Vagina (tissue), 2 donors: ENCODE results near the gene CNFN. TPM values are rescaled to one million over a fixed set of nuclear protein-coding genes. Genes with fewer than 3 reads are reported as not detected.

Experiments
- DNase-seq, 2 donors: peaks; one replicate each; pipeline ENCODE4 v3.0.0-alpha.2; 2017; ENCODE audit errors: extremely low spot score in 2 of 2
- H3K27ac ChIP-seq: fragments of 200-600 bp; sonication (generic); one replicate; pipeline ENCODE4 v1.5.1; 2019
- H3K27me3 ChIP-seq: fragments of 200-600 bp; sonication (generic); one replicate; pipeline ENCODE4 v1.5.1; 2019
- H3K36me3 ChIP-seq, 2 donors: fragments of 200-600 bp; sonication (generic); one replicate each; pipeline ENCODE4 v1.5.1; 2017 to 2019
- H3K4me1 ChIP-seq: fragments of 200-600 bp; sonication (generic); one replicate; pipeline ENCODE4 v1.5.1; 2019
- H3K4me3 ChIP-seq, 2 donors: fragments of 200-600 bp; sonication (generic); 1 replicate in 1 of 2; 2 replicates in 1 of 2; pipeline ENCODE4 v1.5.1; 2016 to 2019
- H3K9me3 ChIP-seq: fragments of 200-600 bp; sonication (generic); one replicate; pipeline ENCODE4 v1.5.1; 2019
- CTCF ChIP-seq, 3 experiments: fragments of 450-650 bp in 2 of 3; fragments of 200-600 bp in 1 of 3; sonication (generic) in 1 of 3; IDR thresholded peaks; one replicate each; pipeline ENCODE4 v1.5.1; 2017 to 2019; ENCODE audit warnings: antibody characterized with exemption in 3 of 3, mild to moderate bottlenecking in 2 of 3, moderate library complexity in 2 of 3
- POLR2A ChIP-seq, 2 donors: fragments of 450-650 bp; IDR thresholded peaks; one replicate each; pipeline ENCODE4 v1.6.1; 2017; ENCODE audit warnings: antibody characterized with exemption in 2 of 2, mild to moderate bottlenecking in 2 of 2, moderate library complexity in 2 of 2
- POLR2AphosphoS5 ChIP-seq, 2 donors: sonication (generic); formaldehyde crosslinking; IDR thresholded peaks; one replicate each; pipeline ENCODE4 v1.9.0; 2017; ENCODE audit warnings: antibody characterized with exemption in 2 of 2, mild to moderate bottlenecking in 2 of 2, low read depth in 1 of 2; ENCODE audit not compliant: insufficient read depth in 1 of 2
- intact Hi-C: fragments of 100-400 bp; cut with DNase I; formaldehyde crosslinking; loops from one replicate; pipeline ENCODE4 v1.15.1; 2023
- total RNA-seq: library from RNA; depleted of rRNA; stranded (reverse); fragments of >200 nt; gene quantifications from one replicate; pipeline ENCODE4 v1.2.3, GENCODE V29; 2016

The CNFN gene
- total RNA-seq, 1 donor from 2014 or later = 106 TPM

GRCh38 chr19:42410371-42410770, 20.3 kb upstream of the CNFN start:
- Histone ChIP-seq H3K27me3 (no peaks in the 10 kb centered on the region), H3K9me3 (no peaks in the 10 kb centered on the region), H3K4me3 (no peak overlapping the region), H3K36me3 (no peaks in the 10 kb centered on the region), H3K4me1 (peaks cover 6% of the 10 kb centered on the region), H3K27ac (no peak overlapping the region)
- DNase-seq = no peak
- intact Hi-C loops = no loop called here
- TF ChIP-seq POLR2AphosphoS5 (IDR thresholded peaks at IDR 0.05; ENCODE audit: insufficient read depth in 1 of 2, low read depth in 1 of 2) = no peak
- TF ChIP-seq POLR2A (IDR thresholded peaks at IDR 0.05) = no peak
- no peak for TF ChIP-seq CTCF (IDR thresholded peaks at IDR 0.05)

DNA sequence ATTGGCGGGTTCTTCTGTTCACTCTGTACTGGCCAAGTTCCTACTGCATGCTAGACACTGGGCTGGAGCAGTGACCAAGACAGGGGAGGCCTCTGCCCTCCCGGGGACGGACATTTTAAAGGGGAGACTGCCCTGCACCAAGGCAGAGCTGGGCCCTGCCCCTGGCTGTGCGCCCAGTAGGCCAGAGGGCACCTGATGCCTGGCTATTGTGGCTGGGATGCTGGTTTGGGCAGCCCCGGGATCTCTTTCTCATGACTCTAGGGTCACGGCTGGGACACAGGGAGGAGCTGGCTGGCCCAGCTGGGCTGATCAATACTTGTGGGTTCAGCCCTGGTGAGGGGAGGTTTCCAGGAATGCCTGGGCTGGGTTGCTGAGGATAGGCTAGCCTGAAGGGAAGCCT, 19.4 kb upstream of the CNFN start:
- H3K9me3 ChIP-seq = no peaks in the 10 kb centered on the region
- H3K4me1 ChIP-seq = peaks cover 6% of the 10 kb centered on the region
- no peak for DNase-seq
- no peak overlapping the region for H3K4me3 ChIP-seq
- no peaks in the 10 kb centered on the region for H3K27me3 ChIP-seq
- intact Hi-C loops = no loop called here
- TF ChIP-seq POLR2A (IDR thresholded peaks at IDR 0.05) (no peak), POLR2AphosphoS5 (IDR thresholded peaks at IDR 0.05; ENCODE audit: insufficient read depth in 1 of 2, low read depth in 1 of 2) (no peak), CTCF (IDR thresholded peaks at IDR 0.05) (no peak)
- no peaks in the 10 kb centered on the region for H3K36me3 ChIP-seq
- H3K27ac ChIP-seq = no peak overlapping the region

DNA sequence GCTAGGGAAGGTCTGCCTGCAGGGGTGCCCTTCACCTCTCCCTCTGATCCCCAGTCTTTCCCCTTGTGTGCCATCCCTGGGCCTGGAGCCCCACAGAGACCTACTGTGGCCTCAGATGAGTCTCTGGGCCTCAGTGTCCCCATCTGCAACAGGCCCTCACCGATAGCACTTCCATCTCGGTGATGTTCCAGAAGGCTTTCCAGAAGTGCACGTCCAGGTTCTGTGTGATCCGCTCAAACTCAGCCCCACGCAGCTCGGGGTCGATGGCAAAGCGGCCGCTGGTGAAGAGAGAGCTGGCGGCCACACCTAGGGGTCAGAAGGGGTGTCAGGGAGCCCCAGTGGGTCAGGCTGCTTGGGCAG, 17.7 kb upstream of the CNFN start:
- no peaks in the 10 kb centered on the region for H3K36me3 ChIP-seq
- H3K4me1 ChIP-seq = peaks cover 6% of the 10 kb centered on the region
- H3K9me3 ChIP-seq = no peaks in the 10 kb centered on the region
- intact Hi-C loops = no loop called here
- no peaks in the 10 kb centered on the region for H3K27me3 ChIP-seq
- H3K4me3 ChIP-seq = no peak overlapping the region
- no peak for TF ChIP-seq POLR2AphosphoS5 (IDR thresholded peaks at IDR 0.05; ENCODE audit: insufficient read depth in 1 of 2, low read depth in 1 of 2)
- no peak for TF ChIP-seq CTCF (IDR thresholded peaks at IDR 0.05)
- no peak for TF ChIP-seq POLR2A (IDR thresholded peaks at IDR 0.05)
- H3K27ac ChIP-seq = no peak overlapping the region
- DNase-seq = no peak

DNA sequence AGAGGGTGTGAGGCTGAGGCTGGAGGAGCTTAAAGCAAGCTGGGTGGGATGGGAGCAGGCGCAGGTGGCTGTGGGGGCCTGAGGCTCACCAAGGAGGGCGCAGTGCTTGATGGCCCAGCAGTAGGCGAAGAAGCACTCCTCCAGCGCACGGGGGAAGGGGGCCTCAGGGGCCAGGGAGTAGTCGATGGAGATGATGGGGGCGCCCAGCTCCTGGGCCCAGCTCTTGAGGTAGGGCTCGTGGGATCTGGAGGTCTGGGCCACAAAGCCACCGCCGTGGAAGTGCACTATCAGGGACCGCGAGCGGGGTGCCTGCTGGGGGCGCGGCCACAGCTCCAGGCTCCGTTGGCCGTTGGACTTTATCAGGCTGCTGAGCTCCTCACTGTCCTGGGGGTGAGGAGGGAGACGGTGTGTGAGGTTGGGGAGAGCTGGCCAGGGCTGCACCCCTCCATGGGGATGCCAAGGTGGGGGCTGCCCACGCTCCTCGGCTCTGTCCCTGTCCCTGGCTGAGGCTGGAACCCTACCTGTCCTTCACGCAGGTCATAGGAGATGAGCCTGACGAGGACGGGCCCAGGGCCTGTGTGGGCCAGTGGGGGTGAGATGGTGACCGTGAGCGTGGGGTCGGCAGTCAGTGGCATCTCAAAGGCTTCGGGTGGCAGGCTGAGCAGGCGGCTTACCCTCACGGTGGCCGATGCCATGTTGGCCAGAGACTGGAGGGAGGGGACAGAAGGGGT, 17.2 kb upstream of the CNFN start:
- no peak overlapping the region for H3K27ac ChIP-seq
- TF ChIP-seq POLR2A (IDR thresholded peaks at IDR 0.05) (no peak), POLR2AphosphoS5 (IDR thresholded peaks at IDR 0.05; ENCODE audit: insufficient read depth in 1 of 2, low read depth in 1 of 2) (no peak)
- no peaks in the 10 kb centered on the region for H3K27me3 ChIP-seq
- no peak for DNase-seq
- peaks cover 10% of the 10 kb centered on the region for H3K4me1 ChIP-seq
- H3K4me3 ChIP-seq = no peak overlapping the region
- H3K9me3 ChIP-seq = no peaks in the 10 kb centered on the region
- no peaks in the 10 kb centered on the region for H3K36me3 ChIP-seq
- intact Hi-C loops = no loop called here

DNA sequence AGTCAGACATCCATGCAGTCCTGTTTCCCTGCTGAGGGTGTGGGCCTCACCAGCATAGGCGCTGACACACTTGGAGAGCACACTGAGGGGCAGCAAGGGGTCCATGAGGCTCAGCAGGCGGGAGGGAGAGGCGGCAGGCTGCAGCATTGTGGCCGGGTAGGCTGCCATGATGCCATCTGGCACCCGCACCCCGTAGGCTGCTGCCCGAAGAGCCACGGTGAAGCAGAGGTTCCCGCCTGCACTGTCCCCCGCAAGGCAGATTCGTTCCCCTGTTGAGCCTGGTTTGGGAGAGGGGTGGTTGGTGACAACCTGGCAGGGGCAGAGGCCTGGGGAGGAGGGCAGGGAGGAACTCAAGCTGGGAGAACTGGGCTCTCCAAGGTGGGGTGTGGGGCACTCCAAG, 16.0 kb upstream of the CNFN start:
- H3K36me3 ChIP-seq = no peaks in the 10 kb centered on the region
- no peaks in the 10 kb centered on the region for H3K9me3 ChIP-seq
- TF ChIP-seq POLR2AphosphoS5 (IDR thresholded peaks at IDR 0.05; ENCODE audit: insufficient read depth in 1 of 2, low read depth in 1 of 2) (no peak), CTCF (IDR thresholded peaks at IDR 0.05) (no peak), POLR2A (IDR thresholded peaks at IDR 0.05) (no peak)
- H3K27ac ChIP-seq = no peak overlapping the region
- H3K27me3 ChIP-seq = no peaks in the 10 kb centered on the region
- intact Hi-C loops = no loop called here
- no peak for DNase-seq
- H3K4me1 ChIP-seq = peaks cover 21% of the 10 kb centered on the region
- no peak overlapping the region for H3K4me3 ChIP-seq
